GM18526 (cell line): ENCODE data around the gene OXNAD1.

Experiments
- POLR2A ChIP-seq: IDR thresholded peaks from 3 replicates; pipeline ENCODE4 v1.6.1; 2011; ENCODE audit not compliant: insufficient read length; ENCODE audit errors: extremely low read depth

Gene OXNAD1

DNA sequence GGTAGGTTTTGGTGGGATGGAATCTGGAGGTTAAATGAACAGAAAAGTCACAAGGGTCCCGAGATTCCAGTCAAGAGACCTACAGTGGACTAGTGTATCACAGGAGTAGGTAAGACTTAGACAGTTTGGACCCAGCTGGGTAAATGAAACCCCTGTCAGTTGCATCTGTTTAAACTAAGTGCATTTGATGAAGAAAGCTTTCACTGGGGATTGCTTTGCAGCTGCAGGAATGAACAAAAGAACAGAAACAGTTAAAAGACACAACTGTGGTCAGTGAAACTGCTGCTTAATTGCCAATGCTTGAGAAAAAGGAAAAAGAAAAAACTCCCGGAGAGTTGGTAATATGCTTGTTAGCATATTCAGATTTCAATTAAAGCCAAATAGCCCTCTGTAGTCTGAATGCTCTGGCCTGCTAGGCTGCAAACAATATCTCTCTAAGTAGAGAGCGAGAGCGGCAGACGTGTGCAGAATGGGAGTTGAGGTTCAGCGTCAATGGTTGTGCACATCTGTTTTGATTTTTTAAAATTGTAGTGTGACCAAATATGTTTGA lies 37.1 kb downstream of the OXNAD1 start:
- TF ChIP-seq POLR2A, result no peak

DNA sequence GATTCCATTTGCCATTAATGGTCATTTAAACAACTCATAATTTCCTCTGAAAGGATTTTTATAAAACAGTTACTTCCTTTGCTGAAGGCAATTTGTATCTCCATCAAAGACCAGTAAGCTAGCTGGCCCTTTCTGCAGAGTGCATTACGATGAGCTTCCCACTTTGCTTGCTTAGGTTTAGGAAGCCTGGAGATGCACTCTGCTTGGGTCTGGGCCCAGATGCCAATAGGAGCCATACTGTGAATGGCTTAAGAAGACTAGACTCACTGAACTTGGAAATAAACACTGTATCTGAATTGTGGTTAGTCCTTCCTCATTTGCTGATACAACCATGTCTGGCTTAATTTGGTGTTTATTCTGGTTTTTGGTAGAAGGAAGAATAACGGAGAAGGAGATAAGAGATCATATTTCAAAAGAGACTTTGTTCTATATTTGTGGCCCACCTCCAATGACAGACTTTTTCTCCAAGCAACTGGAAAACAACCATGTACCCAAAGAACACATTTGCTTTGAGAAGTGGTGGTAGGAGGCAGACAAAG lies 38.1 kb downstream of the OXNAD1 start:
- TF ChIP-seq POLR2A, result no peak

DNA sequence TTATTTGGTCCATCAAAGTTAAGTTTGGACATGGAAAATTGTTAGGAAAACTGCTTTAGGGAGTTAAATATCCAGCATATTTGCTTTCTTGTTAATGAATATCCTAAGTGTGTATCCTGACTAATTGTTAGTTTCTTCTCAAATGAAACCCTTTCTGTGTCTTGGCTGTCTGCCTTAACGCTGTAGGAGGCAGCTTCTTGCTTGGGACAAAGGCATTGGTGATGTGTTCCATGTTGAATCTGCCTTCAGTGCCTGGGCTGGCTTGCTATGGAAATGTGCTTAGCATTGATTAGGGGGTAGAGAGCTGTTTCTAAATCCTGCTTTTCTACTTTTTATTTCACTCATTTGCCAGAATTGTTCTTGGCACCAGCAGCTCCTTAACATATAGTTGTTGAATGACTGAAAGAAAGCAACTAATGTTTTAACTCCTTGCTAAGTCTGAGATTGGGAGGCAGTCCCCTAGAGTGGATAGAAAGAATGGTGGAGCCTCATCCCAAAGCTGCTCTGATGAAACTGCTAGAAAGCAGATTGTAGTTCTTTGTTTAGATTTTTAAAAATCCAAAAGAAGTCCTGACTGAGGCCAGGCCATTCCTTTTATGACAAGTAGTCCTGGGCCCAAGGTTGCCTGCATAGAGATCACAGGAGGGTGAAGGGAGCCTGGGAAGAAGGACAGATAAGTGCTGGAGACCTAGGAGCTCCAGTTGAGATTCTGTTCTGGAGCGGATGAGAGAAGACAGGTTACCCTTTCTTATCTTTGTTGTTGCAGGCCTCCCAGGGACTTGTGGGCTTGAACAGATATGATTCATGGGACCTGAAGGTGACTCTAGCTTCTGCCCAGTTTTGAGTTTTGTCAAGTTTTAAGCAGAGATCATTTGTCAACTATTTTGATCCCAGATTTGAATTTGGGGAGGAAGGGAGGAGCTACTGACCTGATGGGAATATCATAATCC lies 39.3 kb downstream of the OXNAD1 start:
- no peak for TF ChIP-seq POLR2A

DNA sequence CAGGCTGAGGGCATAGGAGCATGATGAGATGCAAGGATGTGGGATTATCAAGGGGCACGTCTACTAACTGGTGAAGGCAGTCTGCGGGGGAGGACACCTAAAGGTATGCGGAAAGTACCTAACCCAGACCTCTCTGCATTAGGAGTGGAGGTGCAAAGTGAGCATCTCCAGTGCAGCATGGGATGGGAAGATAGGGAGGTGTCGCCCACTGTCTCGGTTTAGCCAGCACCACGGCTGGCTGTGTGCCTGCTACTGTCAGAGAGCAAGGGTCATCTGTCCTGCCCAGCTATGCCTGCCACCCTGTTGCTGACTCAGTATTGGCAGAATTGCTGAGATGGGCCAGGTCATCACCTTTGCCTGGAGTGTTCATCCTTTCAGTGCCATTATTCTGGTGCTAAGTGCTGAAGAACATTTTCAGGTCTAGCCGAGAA lies 40.1 kb downstream of the OXNAD1 start:
- no peak for TF ChIP-seq POLR2A

DNA sequence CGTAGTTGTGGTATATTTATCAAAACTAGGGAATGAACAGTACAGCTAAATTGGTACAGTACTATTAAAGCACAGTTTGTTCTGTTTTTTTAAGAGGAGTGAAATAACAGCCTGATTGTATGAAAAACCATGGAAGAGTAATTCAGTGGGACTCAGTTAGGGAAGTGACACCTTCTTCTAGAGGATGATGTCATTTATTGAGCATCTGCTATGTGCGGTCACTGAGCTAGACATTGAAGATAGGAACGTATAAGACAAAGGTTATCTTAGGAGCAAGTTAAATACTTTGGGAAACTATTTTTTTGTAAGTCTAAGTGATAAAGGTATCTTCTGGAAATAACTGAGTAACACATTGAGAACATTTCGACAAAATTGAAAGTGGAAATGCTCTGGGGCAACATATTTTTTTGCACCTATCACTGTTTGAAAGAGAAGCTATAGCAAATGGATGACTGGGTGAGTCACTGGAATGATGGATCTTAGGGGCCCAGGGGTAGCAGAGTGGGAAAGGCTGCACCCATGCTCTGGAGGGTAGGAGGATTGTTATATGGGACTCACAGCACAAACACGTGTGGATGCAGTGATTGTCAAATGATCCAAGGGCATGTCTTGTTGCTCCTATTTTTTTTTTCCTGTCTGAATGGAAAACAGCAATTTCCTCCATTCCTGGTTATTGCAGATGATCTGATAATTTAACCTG lies 43.0 kb downstream of the OXNAD1 start:
- no peak for TF ChIP-seq POLR2A

DNA sequence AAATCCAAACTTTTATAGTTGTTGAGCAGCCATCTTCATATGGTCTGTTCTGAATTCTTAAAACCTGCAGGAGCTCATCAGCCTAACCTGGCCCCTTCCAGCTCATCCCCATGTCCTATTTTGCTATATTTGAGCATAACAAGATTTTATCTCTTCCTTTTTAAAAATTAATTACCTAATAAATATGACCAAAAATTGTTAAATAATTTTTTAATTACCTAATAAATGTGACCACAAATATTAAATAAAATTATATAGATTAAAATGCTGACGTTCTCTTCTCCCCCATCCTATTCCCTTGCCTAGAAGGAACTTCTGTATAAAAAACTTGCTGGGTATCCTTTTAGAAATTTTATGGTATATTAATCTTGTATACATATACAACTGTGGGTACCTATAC lies 43.7 kb downstream of the OXNAD1 start:
- TF ChIP-seq POLR2A, result no peak

DNA sequence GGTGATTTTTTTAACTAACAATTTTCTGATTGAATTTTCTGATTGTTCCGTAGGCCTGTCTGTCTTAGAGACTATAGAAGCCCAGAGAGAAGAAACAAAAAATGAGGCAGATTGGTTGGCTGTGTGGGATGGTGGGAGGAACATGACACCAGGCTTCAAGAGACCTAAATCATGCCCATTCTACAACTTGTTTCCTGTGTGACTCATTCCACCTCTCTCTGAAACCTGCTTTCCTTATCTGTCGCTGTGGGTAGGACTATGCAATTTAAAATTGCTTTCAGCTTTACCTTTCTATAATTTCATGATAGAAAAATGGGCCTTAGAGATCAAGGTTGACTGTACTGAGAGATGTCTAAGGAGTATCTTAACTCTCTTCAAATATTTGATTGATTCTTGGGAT lies 44.5 kb downstream of the OXNAD1 start:
- TF ChIP-seq POLR2A, result no peak

DNA sequence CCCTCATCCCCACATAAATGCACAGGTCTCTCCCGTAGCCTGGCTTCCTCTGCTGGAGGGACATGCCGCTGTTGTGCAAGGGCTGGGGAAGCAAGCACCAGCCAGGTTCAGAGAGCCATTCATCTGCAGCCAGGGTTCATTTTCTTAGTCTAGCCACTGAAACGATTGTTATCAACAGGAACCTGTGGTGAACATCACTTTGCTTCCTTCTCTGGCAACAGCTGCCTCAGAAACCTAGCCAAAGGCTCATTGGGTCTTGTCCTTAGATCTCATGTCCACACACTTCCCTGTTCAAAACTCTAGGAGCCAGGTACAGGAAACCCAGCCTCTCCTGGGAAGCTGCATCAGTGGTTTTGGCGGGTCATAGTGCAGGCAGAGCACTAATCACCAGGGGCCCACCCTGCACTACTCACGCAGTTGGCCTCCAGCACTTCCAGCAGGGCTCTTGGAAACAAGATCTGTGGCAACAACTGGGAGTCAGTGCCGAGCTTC lies 47.0 kb downstream of the OXNAD1 start:
- TF ChIP-seq POLR2A, result no peak

DNA sequence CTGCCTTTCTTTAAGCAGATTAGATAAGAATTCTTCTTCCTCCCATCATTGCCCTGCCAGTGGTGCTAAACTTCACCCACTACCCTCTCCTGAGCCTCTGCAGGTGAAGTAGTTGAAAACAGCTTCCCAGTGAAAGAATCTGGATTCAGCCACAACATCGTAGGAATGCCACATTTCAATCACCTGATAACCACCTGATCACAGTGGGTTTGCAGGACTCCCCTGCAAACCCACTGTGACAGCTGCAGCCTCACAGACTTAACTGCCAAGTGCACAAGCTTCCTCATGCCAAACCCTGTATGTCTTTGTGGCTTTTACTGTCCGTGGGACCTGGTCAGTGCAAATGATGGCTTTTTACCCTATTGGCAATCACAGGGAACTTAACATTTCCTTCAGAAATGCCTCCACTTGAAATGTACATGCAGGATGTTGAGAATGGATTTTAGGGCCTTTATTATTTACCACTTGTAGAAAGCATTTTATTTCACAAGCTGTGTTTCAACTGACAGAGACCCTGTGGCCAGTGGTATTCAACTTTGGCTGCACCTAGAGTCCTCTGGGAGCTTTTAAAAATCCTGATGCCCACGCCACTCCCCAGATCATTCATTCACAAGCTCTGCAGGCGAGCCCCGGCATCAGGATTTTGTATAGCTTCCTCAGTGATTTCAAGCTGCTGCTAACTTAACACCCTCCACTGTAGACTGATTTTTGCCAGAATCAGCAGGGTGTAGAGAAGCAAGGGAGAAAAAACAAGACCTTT lies 49.1 kb downstream of the OXNAD1 start:
- no peak for TF ChIP-seq POLR2A

DNA sequence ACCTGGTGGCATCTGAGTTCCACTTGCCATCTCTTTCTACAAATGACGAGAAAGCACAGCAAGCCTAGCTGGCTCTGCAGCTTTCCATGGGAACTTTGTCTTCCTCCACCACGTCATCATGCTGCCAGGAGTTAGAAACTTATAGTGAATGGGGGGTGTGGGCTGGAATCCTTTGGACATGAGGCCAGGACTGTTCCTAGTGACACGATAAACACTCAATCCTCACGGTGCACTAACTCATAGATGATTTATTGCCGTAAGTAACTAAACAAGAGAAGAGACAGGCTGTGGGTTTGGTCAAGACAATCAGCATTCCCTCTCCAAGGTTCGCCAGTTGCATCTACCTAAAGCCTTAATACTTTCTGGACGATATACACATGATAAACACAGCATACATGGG lies 50.6 kb downstream of the OXNAD1 start:
- no peak for TF ChIP-seq POLR2A

DNA sequence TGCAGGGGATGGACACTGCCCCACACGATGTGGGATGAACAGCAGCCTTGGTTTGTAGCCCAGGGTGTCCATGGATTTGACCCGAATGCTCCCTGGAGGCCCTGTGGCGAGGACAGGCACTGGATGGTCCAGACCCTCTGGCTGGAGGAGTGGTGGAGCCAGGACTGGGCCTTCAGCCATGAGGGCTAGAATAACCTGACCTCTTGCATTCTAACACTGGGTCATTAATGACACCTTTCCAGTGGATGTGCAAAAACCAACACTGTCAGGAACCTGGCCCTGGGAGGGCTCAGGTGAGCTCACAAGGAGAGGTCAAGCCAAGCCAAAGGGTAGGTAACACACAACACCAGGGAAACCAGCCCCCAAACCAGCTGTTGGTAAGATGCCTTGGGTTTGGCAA lies 51.4 kb downstream of the OXNAD1 start:
- TF ChIP-seq POLR2A, result no peak

DNA sequence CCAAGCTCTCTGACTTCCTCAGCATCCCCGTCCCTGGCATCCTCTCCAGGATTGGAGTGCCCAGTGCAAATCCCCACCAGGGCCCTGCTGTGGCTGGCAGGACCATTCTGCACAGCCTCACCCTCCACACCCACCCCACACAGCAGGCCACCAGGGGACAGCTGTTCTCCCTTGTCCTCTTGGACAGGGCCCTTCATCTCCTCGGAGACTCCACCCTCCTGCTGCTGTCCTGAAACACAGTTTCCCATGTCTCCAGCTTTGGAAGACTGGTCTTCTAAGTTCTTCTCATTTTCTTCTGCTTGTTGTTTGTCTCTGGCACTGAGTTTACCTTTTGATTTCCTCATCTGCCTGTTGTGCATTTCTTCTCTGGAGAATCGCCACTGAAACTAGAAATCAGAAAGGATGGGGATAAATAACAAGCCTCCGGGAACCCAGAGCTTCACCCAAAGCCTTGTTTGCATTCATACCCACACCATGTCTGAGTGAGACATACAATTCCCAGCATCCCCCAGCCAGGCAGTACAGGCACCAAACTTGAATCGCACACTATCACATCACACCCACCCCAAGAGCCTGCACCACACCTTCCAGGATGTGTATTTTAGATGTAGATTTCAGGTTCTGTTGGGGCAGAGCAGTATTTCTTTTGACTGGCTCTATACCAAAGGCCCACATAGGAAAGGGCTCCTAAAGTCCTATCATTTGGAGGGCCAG lies 52.0 kb downstream of the OXNAD1 start:
- TF ChIP-seq POLR2A, result no peak

DNA sequence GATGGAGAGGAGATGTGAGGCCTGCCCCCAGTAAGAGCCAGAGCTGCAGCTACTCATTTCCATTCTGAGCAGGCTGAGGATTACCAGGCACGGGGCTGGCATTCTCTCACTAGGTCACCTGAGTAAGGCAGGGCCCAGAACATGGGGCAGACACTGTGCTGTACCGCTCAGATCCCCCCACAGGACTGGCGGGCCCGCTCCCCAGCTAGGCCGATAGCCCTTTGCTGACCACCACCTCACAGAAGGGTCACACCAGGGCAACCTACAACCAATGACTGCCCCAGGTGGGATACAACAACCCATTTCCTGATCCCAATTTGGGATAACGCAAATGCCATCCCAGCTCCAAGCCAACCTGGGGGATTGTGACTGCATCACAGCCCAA lies 52.5 kb downstream of the OXNAD1 start:
- TF ChIP-seq POLR2A, result no peak

DNA sequence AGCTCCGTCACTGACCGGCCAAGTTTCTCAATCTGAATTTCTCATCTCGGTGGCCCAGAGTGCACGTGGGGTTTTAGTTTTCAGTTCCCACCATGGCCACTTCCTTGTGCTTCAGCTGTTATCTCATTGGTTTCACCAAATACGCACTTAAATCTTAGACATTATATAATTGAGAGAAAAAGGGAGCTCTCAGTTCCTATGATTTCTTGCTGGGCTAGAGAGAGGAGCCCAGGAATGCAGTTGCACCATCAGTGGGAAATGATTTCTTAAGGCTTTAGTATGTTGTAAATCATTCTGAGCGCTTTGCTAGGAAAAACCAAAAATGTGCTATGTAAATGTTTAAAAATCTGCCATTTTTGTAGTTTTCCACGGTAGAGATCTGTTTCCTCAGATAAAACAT lies 53.2 kb downstream of the OXNAD1 start:
- no peak for TF ChIP-seq POLR2A
